BE2C (cell line): Measurements from ENCODE around the gene SURF6.
"Not testable (repeated sequence)": the region's sequence is repeated elsewhere in the genome, so short reads cannot be mapped to it uniquely, and the experiment has no call there.

ENCODE experiments used
- DNase-seq: peaks from one replicate; pipeline ENCODE4 v3.0.0-alpha.2; 2020
- H3K27me3 ChIP-seq: fragments of 250-450 bp; sonication (Bioruptor Pico); 2 replicates; pipeline ENCODE4 v1.5.1; 2020; ENCODE audit warnings: mild to moderate bottlenecking
- H3K36me3 ChIP-seq: fragments of 250-450 bp; sonication (Bioruptor Pico); 2 replicates; pipeline ENCODE4 v1.5.1; 2020; ENCODE audit warnings: mild to moderate bottlenecking
- H3K4me1 ChIP-seq: fragments of 250-450 bp; sonication (Bioruptor Pico); 2 replicates; pipeline ENCODE4 v1.5.1; 2020
- H3K4me3 ChIP-seq: 2 replicates; pipeline ENCODE4 v1.5.1; 2011; ENCODE audit warnings: low read depth, low read length
- H3K9me3 ChIP-seq: fragments of 250-450 bp; sonication (Bioruptor Pico); 2 replicates; pipeline ENCODE4 v1.5.1; 2020
- TF ChIP-seq, protein P1 (sequence below): IDR thresholded peaks from 2 replicates; pipeline ENCODE4 v1.5.1; 2012; ENCODE audit warnings: mild to moderate bottlenecking, low read depth, low read length

Gene SURF6

GRCh38 chr9:133380734-133381133, 44.7 kb upstream of the SURF6 start:
- Histone ChIP-seq H3K4me3 (no peak overlapping the region), H3K36me3 (no peaks in the 10 kb centered on the region), H3K27me3 (no peaks in the 10 kb centered on the region), H3K9me3 (0 out of 2 replicates have a peak, but pooled peaks cover 2% of the 10 kb centered on the region), H3K4me1 (peaks cover 3% of the 10 kb centered on the region; the same call in 1 of the 2 replicates)
- TF ChIP-seq, protein P1, sequence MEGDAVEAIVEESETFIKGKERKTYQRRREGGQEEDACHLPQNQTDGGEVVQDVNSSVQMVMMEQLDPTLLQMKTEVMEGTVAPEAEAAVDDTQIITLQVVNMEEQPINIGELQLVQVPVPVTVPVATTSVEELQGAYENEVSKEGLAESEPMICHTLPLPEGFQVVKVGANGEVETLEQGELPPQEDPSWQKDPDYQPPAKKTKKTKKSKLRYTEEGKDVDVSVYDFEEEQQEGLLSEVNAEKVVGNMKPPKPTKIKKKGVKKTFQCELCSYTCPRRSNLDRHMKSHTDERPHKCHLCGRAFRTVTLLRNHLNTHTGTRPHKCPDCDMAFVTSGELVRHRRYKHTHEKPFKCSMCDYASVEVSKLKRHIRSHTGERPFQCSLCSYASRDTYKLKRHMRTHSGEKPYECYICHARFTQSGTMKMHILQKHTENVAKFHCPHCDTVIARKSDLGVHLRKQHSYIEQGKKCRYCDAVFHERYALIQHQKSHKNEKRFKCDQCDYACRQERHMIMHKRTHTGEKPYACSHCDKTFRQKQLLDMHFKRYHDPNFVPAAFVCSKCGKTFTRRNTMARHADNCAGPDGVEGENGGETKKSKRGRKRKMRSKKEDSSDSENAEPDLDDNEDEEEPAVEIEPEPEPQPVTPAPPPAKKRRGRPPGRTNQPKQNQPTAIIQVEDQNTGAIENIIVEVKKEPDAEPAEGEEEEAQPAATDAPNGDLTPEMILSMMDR, result no peak
- DNase-seq, result no peak

- no peak for DNase-seq
- Histone ChIP-seq H3K9me3 (0 out of 2 replicates have a peak, but pooled peaks cover 2% of the 10 kb centered on the region), H3K36me3 (no peaks in the 10 kb centered on the region), H3K4me1 (peaks cover 3% of the 10 kb centered on the region; the same call in 1 of the 2 replicates), H3K4me3 (no peak overlapping the region), H3K27me3 (no peaks in the 10 kb centered on the region)
- TF ChIP-seq, protein P1, result no peak
Observed at GRCh38 chr9:133379153-133380086, 43.4 kb upstream of the SURF6 start.

DNA sequence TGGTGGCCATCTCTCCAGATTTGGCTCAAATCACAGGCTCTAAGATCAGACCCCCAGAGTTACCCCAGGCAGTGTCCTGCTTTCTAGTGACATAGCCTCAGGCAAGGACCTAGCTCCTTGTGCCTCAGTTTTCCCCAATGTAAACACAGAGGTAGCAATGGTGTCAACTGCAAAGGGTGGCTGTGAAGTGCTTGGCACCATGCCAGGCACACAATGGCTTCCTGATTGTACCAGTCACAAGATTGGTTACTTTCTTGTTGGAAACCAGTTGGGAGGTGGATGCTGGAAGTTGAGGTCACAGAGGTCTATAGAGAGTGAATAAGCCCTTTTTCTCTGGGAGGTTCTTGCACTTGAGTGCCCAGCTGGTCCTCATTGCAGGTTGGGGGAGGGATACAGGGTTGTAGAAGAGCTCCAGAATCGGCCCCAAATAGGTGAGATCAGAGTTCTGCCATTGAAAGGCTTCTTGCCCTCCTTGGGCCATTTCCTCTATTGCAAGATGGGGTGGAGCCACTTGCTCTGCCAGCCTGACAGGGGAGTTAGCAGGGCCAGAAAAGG, 42.5 kb upstream of the SURF6 start:
- H3K4me3 ChIP-seq, result no peak overlapping the region
- TF ChIP-seq, protein P1, result no peak
- H3K9me3 ChIP-seq, result 0 out of 2 replicates have a peak, but pooled peaks cover 2% of the 10 kb centered on the region
- peaks cover 3% of the 10 kb centered on the region; the same call in 1 of the 2 replicates for H3K4me1 ChIP-seq
- no peaks in the 10 kb centered on the region for H3K27me3 ChIP-seq
- peaks cover under 1% of the 10 kb centered on the region for H3K36me3 ChIP-seq
- no peak for DNase-seq

DNA sequence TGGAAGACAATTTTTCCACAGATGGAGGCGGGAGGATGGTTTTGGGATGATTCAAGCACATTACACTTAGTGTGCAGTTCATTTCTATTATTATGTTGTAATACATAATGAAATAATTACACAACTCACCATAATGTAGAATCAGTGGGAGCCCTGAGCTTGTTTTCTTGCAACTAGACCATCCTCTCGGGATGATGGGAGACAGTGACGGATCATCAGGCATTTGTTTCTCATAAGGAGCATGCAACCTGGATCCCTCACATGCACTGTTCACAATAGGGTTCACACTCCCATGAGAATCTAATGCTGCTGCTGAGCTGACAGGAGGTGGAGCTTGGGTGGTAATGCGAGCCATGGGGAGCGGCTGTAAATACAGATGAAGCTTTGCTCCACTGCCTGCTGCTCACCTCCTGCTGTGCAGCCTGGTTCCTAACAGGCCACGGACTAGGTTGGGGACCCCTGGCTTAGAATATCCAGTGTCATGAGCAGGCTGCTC, 41.8 kb upstream of the SURF6 start:
- H3K27me3 ChIP-seq, result no peaks in the 10 kb centered on the region
- H3K36me3 ChIP-seq, result peaks cover 8% of the 10 kb centered on the region
- no peak overlapping the region for H3K4me3 ChIP-seq
- TF ChIP-seq, protein P1, result no peak
- peaks cover 3% of the 10 kb centered on the region; the same call in 1 of the 2 replicates for H3K4me1 ChIP-seq
- DNase-seq, result no peak
- 0 out of 2 replicates have a peak, but pooled peaks cover 2% of the 10 kb centered on the region for H3K9me3 ChIP-seq

DNA sequence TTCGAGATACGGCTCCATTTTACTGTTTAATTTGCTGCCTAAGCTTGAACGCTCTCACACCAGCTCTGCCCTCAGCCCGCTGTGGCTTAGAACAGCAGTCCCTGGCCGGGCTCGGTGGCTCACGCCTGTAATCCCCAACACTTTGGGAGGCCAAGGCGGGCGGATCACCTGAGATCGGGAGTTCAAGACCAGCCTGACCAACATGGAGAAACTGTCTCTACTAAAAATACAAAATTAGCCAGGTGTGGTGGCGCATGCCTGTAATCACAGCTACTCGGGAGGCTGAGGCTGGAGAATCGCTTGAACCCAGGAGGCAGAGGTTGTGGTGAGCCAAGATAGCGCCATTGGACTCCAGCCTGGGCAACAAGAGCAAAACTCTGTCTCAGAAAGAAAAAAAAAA, 41.3 kb upstream of the SURF6 start:
- H3K4me1 ChIP-seq, DNase-seq, H3K9me3 ChIP-seq, H3K27me3 ChIP-seq, H3K4me3 ChIP-seq: not testable (repeated sequence)
- peaks cover 13% of the 10 kb centered on the region for H3K36me3 ChIP-seq

DNA sequence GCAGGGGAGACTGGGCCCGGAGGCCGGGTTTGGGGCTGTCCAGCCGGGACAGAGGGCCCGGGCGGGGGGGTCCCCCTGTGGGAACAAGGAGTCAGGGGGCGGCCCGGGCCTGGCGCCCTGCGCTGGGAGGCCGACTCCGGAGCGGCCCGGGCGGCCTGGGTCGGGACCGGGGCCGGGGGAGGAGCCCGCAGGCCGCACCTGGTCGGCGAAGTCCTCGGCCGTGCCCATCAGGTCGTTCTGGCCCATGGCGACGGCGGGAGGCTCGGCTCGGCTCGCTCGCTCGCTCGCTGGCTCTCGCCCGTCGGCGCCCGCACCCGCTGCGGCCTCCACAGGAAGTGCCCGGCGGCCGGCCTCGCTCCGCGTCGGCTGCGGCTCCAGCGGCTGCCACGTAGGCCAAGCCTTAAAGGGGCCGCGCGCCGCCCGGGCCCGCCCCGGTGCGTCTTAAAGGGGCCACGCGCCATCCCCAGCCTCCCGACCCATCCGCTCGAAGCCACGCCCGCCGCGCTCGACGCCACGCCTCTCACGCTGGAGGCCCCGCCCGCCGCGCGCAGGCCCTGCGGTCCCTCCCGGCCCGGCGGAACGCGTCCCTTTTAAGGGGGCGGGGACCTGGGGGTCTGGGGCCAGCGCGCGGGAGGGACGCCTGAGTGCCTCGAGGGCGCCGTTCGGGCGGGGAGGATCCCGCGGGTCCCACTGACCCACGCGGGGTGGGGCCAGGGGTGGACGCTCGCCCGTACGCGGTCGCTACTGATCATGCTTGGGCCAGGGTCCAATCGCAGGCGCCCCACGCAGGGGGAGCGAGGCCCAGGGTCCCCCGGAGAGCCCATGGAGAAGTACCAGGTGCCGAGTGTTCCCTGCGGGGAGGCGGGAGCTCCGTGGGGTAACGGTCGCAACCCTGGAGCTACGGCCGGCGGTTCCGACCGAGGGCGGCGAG, 40.0 kb upstream of the SURF6 start, which contains the start of the genes STKLD1 and SURF4:
STKLD1 (plus strand) TSS at position 643 of the 931 bp plus-strand sequence; CDS start at position 751, 108 bp downstream.
SURF4 (minus strand) TSS at position 337 of the 931 bp plus-strand sequence; CDS start at position 246, 91 bp downstream.
- Histone ChIP-seq H3K36me3 (peaks cover 26% of the 10 kb centered on the region), H3K4me1 (peaks cover 3% of the 10 kb centered on the region), H3K4me3 (peak within 1 kb of the TSS; percentile 90), H3K9me3 (no peaks in the 10 kb centered on the region), H3K27me3 (no peaks in the 10 kb centered on the region)
- TF ChIP-seq, protein P1, result no peak
- DNase-seq, result peak; percentile 98
